ENCODE data around the gene BUB3. TPM values are rescaled to one million over a fixed set of nuclear protein-coding genes. Genes with fewer than 3 reads are reported as not detected.

The BUB3 gene
- total and polyA plus RNA-seq, 3 donors from 2014 or later: 78.7 to 148 (median 96.0) TPM

DNA sequence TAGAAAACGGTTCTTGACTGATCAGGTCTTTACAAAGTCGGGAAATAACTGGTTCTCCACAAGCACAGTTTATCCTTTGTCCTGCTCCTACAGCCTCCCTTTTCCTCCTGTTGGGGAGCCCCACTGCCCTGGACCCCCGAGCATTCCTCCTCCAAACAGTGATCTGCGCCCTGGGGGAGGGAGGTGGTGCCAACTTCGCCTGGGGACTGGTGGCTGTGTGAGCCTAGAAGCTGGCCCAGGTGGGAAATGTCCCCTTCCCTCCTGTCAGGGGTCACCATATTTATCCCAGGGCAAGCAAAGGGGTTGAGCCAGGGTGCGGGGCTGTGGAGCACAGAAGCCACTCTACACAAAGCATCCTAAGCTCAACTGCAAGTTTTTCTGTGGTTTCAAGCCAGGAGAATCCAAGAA is 13.2 kb upstream of the BUB3 start:
- intact Hi-C loops (cut with DNase I; ENCODE audit: low total_unique reads): no loop called here
- no peaks in the 10 kb centered on the region for H3K36me3 ChIP-seq (ENCODE audit: low read depth, missing control alignments)
- no peak for DNase-seq
- TF ChIP-seq, protein P1, sequence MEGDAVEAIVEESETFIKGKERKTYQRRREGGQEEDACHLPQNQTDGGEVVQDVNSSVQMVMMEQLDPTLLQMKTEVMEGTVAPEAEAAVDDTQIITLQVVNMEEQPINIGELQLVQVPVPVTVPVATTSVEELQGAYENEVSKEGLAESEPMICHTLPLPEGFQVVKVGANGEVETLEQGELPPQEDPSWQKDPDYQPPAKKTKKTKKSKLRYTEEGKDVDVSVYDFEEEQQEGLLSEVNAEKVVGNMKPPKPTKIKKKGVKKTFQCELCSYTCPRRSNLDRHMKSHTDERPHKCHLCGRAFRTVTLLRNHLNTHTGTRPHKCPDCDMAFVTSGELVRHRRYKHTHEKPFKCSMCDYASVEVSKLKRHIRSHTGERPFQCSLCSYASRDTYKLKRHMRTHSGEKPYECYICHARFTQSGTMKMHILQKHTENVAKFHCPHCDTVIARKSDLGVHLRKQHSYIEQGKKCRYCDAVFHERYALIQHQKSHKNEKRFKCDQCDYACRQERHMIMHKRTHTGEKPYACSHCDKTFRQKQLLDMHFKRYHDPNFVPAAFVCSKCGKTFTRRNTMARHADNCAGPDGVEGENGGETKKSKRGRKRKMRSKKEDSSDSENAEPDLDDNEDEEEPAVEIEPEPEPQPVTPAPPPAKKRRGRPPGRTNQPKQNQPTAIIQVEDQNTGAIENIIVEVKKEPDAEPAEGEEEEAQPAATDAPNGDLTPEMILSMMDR (IDR thresholded peaks at IDR 0.05): no peak
- TF ChIP-seq POLR2A (IDR thresholded peaks at IDR 0.05): no peak
- no peaks in the 10 kb centered on the region for H3K9me3 ChIP-seq
- no peak overlapping the region for H3K4me3 ChIP-seq
- H3K27me3 ChIP-seq: peaks cover 21% of the 10 kb centered on the region
- H3K27ac ChIP-seq: no peak overlapping the region
- H3K4me1 ChIP-seq: peaks cover 6% of the 10 kb centered on the region
- WGBS, 2 donors: 15 to 22% methylated on average over 5 to 6 of the region's 6 CpGs

DNA sequence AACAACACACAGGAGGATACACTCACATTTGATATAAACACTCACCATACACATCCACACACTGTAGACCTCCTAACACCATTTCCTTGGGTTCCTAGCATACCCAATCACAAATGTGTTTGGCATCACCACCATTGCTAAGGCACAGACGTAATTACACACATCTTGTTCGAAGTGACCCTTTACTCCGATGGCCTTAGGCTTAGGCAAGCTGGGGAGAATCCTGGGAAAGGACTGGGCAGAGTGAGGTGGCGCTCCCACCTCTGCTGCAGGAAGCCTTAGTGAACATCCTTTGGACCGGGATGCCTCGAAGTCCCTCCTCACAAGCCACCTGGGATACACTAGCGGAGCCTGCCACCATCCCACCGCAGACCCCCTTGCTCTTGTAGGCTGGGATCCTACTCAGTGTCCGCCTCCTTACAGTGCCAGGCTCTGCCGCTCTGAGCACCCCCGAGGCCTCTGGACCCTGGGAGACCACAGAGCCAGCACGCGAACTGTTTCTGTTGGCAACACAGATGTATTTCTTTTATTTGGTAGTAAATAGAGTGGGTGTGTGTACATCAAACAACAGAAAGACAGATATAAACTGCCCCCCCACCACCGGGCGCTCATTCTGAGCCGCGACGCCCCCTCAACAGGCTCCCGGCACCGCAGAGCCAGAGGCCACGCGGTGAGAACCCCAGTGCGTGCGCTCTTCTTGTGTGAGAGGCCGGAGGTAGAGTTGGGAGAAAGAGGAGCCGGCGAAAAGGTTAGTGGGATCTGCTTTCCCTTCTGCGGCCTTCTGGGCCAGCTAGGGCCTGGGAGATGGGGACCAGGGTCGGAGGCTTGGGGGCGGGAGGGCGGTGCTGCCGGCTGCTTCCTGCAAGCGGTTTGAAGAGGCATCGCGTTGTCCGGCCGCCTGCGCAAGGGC is 12.2 kb upstream of the BUB3 start:
- peaks cover 21% of the 10 kb centered on the region for H3K27me3 ChIP-seq
- H3K4me1 ChIP-seq: peaks cover 4% of the 10 kb centered on the region
- DNase-seq: no peak
- WGBS, 2 donors: 8 to 10% methylated on average over 26 to 38 of the region's 38 CpGs
- H3K36me3 ChIP-seq (ENCODE audit: low read depth, missing control alignments): no peaks in the 10 kb centered on the region
- TF ChIP-seq, protein P1 (IDR thresholded peaks at IDR 0.05): no peak
- TF ChIP-seq POLR2A (IDR thresholded peaks at IDR 0.05): no peak
- H3K27ac ChIP-seq: no peak overlapping the region
- H3K4me3 ChIP-seq: no peak overlapping the region
- no peaks in the 10 kb centered on the region for H3K9me3 ChIP-seq
- intact Hi-C loops (cut with DNase I; ENCODE audit: low total_unique reads): no loop called here

GRCh38 chr10:123142701-123143161 is 11.5 kb upstream of the BUB3 start:
- DNase-seq: no peak
- intact Hi-C loops (cut with DNase I; ENCODE audit: low total_unique reads): no loop called here
- H3K36me3 ChIP-seq (ENCODE audit: low read depth, missing control alignments): no peaks in the 10 kb centered on the region
- H3K4me1 ChIP-seq: no peaks in the 10 kb centered on the region
- no peak overlapping the region for H3K27ac ChIP-seq
- 3% methylated on average over 33 of the region's 33 CpGs; no CpG with 5 or more reads in 1 of the 2 donors for WGBS, 2 donors
- no peak overlapping the region for H3K4me3 ChIP-seq
- peaks cover 21% of the 10 kb centered on the region for H3K27me3 ChIP-seq
- H3K9me3 ChIP-seq: no peaks in the 10 kb centered on the region
- TF ChIP-seq, protein P1 (IDR thresholded peaks at IDR 0.05): no peak
- TF ChIP-seq POLR2A (IDR thresholded peaks at IDR 0.05): no peak

GRCh38 chr10:123143162-123143824 is 10.9 kb upstream of the BUB3 start:
- Histone ChIP-seq H3K4me1 (no peaks in the 10 kb centered on the region), H3K27ac (no peak overlapping the region), H3K4me3 (no peak overlapping the region), H3K27me3 (peaks cover 21% of the 10 kb centered on the region), H3K36me3 (ENCODE audit: low read depth, missing control alignments) (no peaks in the 10 kb centered on the region), H3K9me3 (no peaks in the 10 kb centered on the region)
- intact Hi-C loops (cut with DNase I; ENCODE audit: low total_unique reads): no loop called here
- DNase-seq: no peak
- TF ChIP-seq, protein P1 (IDR thresholded peaks at IDR 0.05): no peak
- no peak for TF ChIP-seq POLR2A (IDR thresholded peaks at IDR 0.05)
- 0 to 9% methylated on average over 11 to 33 of the region's 33 CpGs for WGBS, 2 donors

Data from testis (tissue), 3 donors.